Keratinocyte (primary cell): ENCODE results near the gene ZNF521.

Source experiments
- CTCF ChIP-seq, 3 experiments: IDR thresholded peaks in 1 of 3; conservative IDR thresholded peaks in 1 of 3; optimal IDR thresholded peaks in 1 of 3; 2 replicates in 2 of 3; 3 replicates in 1 of 3; pipeline versions ENCODE3 to v1.5.1; 2011; ENCODE audit warnings: low read length in 3 of 3, mild to moderate bottlenecking in 3 of 3, moderate library complexity in 2 of 3, control low read depth in 1 of 3, inconsistent platforms in 1 of 3; ENCODE audit not compliant: insufficient read depth in 2 of 3; ENCODE audit errors: extremely low read depth in 1 of 3
- EZH2 ChIP-seq: IDR thresholded peaks from one replicate; pipeline ENCODE4 v1.6.1; 2012; ENCODE audit warnings: inconsistent platforms, mild to moderate bottlenecking, low read length, moderate library complexity

GRCh38 chr18:25164211-25164847 is 187.6 kb downstream of the ZNF521 start:
- no peak for TF ChIP-seq CTCF (optimal IDR thresholded peaks at IDR 0.05 in 1 of 3, IDR thresholded peaks at IDR 0.05 in 1 of 3, conservative IDR thresholded peaks at IDR 0.05 in 1 of 3; ENCODE audit: extremely low read depth in 1 of 3, insufficient read depth in 2 of 3, low read length in 3 of 3)
- TF ChIP-seq EZH2: no peak
